Sigmoid colon (tissue), 4 donors: ENCODE measurements around the gene LMO2.

Experiments used
- CTCF ChIP-seq, 4 experiments: fragments of 450-650 bp in 3 of 4; fragments of 200-600 bp in 1 of 4; IDR thresholded peaks; one replicate each; pipeline ENCODE4 v1.5.1; 2016 to 2019; ENCODE audit warnings: antibody characterized with exemption in 4 of 4, mild to moderate bottlenecking in 3 of 4, moderate library complexity in 2 of 4
- EP300 ChIP-seq, 4 donors: sonication (generic); formaldehyde crosslinking; IDR thresholded peaks; one replicate each; pipeline ENCODE4 v1.6.1; 2017; ENCODE audit warnings: antibody characterized with exemption in 4 of 4
- POLR2A ChIP-seq, 2 donors: fragments of 450-650 bp; IDR thresholded peaks; one replicate each; pipeline ENCODE4 v1.6.1; 2016; ENCODE audit warnings: antibody characterized with exemption in 2 of 2, mild to moderate bottlenecking in 2 of 2, moderate library complexity in 2 of 2
- POLR2AphosphoS5 ChIP-seq, 4 donors: sonication (generic); formaldehyde crosslinking; IDR thresholded peaks; one replicate each; pipeline ENCODE4 v1.6.1; 2017; ENCODE audit warnings: antibody characterized with exemption in 4 of 4

DNA sequence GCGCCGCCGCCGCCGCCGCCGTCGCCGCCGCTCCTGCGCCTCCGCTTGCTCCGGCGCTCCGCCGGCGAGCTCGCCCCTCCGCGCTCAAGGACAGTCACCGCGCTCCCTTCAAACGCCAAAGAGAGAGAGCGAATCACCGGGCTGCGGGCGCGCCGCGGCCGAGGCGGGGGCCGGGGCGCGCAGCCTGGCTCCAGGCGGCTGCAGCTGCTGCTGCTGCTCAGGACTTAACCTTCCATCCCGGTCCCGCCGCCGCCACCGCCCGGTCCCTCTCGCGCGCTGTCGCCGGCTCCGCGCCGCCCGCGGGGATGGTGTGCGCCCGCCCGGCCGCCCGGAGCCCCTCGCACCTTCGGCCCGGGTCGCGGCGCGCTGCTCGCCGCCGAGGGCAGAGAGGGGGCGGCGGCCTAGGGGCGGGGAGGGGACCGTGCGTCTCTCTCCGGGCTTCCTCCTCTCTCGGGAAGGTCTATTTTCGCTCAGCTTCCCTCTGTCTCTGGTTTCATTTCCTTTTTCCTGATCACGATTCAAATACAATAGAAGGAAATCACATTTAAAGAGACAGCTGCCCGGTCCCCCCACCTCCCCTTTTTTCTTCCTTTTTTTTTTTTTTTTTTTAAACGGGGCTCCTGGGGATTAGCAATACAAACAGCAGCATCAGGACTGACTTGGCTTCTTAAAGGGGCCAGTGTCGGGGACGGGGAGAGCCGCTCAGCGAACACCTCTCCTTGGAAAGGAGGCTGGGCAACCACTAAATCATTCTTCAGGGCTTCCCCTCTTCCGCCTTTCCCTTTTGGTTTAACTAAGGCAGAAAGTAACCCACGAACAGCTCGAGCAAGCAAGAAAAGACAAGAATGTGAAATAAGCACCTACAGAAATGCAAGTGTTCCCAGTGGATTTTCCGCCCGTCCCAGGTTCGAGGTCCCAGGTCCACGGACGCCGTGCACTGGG, 22.1 kb downstream of the LMO2 start:
- no peak for TF ChIP-seq CTCF (IDR thresholded peaks at IDR 0.05)
- TF ChIP-seq POLR2A (IDR thresholded peaks at IDR 0.05), result no peak
- no peak for TF ChIP-seq EP300 (IDR thresholded peaks at IDR 0.05)
- no peak for TF ChIP-seq POLR2AphosphoS5 (IDR thresholded peaks at IDR 0.05)
